Osteoblast (primary cell): ENCODE measurements around the gene NOTCH4. TPM values are rescaled to one million over a fixed set of nuclear protein-coding genes. Genes with fewer than 3 reads are reported as not detected.

Experiments
- DNase-seq: peaks from one replicate; pipeline ENCODE4 v3.0.0; 2011; ENCODE audit warnings: low spot score, mixed read lengths; ENCODE audit not compliant: insufficient read length; ENCODE audit errors: missing footprints
- H2AFZ ChIP-seq: 2 replicates; pipeline ENCODE4 v1.6.0; 2011; ENCODE audit warnings: mild to moderate bottlenecking, low read length
- H3K27ac ChIP-seq: 2 replicates; pipeline ENCODE4 v1.5.1; 2011; ENCODE audit warnings: mild to moderate bottlenecking, low read depth, low read length, moderate library complexity
- H3K27me3 ChIP-seq: 2 replicates; pipeline ENCODE4 v1.6.0; 2012; ENCODE audit warnings: mild to moderate bottlenecking, control low read depth, inconsistent platforms, low read length, moderate library complexity; ENCODE audit not compliant: insufficient read depth
- H3K36me3 ChIP-seq: 2 replicates; pipeline ENCODE4 v1.5.1; 2011; ENCODE audit warnings: mild to moderate bottlenecking, low read length, control low read depth, moderate library complexity; ENCODE audit not compliant: insufficient read depth
- H3K4me1 ChIP-seq: 2 replicates; pipeline ENCODE4 v1.5.1; 2011; ENCODE audit warnings: mild to moderate bottlenecking, low read length, control low read depth, moderate library complexity; ENCODE audit not compliant: insufficient read depth
- H3K4me2 ChIP-seq: 2 replicates; pipeline ENCODE4 v1.6.0; 2011; ENCODE audit warnings: mild to moderate bottlenecking, low read length; ENCODE audit not compliant: insufficient read depth
- H3K4me3 ChIP-seq: fragments of 200-600 bp; sonication (generic); 3 replicates; pipeline ENCODE4 v1.5.1; 2012; ENCODE audit warnings: mild to moderate bottlenecking, low read length, inconsistent platforms; ENCODE audit not compliant: insufficient read depth
- H3K79me2 ChIP-seq: 2 replicates; pipeline ENCODE4 v1.6.0; 2012; ENCODE audit warnings: mild to moderate bottlenecking, low read length, control low read depth, inconsistent platforms; ENCODE audit not compliant: insufficient read depth
- H3K9me3 ChIP-seq: 2 replicates; pipeline ENCODE4 v1.5.1; 2011; ENCODE audit warnings: low read depth, low read length, control low read depth
- H4K20me1 ChIP-seq: 2 replicates; pipeline ENCODE4 v1.6.0; 2012; ENCODE audit warnings: mild to moderate bottlenecking, low read length, control low read depth; ENCODE audit not compliant: insufficient read depth
- total RNA-seq: library from RNA; depleted of rRNA; stranded (reverse); fragments of >200 nt; gene quantifications from 2 replicates; pipeline ENCODE4 v1.2.3, GENCODE V29; 2012
- TF ChIP-seq, protein P1 (sequence below): IDR thresholded peaks from 2 replicates; pipeline ENCODE4 v1.5.1; 2011; ENCODE audit warnings: mild to moderate bottlenecking, low read depth, low read length, moderate library complexity; ENCODE audit errors: extremely low read depth

The NOTCH4 gene
- total RNA-seq, 1 donor, result 1.1 TPM

DNA sequence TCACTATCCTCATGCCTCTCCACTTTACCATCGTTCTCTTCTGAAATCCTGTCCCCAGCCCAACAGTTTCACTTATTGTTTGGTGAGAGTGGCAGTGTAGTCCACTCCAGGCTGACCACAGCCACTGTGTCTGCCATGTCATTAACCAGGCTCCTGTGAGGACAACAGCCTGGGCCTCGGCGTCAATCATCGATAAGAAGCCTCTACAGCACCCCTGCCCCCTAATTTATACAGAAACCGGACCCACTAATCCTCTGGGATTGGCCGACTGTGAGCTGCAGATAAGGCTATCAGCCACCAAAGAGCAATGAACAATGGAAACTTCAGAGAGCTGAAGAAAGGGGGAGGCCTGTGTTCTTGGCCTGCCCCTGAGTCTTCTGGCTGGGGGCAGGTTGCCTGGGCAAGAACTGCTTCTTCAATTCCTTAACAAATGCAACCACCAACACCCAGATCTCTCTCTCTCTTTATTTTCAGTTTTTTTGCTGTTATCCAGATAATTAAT, 56.1 kb downstream of the NOTCH4 start:
- H3K27ac ChIP-seq, result no peak overlapping the region
- H3K4me3 ChIP-seq, result no peak overlapping the region
- peaks cover 9% of the 10 kb centered on the region for H3K79me2 ChIP-seq
- peaks cover 6% of the 10 kb centered on the region for H3K4me1 ChIP-seq
- TF ChIP-seq, protein P1, sequence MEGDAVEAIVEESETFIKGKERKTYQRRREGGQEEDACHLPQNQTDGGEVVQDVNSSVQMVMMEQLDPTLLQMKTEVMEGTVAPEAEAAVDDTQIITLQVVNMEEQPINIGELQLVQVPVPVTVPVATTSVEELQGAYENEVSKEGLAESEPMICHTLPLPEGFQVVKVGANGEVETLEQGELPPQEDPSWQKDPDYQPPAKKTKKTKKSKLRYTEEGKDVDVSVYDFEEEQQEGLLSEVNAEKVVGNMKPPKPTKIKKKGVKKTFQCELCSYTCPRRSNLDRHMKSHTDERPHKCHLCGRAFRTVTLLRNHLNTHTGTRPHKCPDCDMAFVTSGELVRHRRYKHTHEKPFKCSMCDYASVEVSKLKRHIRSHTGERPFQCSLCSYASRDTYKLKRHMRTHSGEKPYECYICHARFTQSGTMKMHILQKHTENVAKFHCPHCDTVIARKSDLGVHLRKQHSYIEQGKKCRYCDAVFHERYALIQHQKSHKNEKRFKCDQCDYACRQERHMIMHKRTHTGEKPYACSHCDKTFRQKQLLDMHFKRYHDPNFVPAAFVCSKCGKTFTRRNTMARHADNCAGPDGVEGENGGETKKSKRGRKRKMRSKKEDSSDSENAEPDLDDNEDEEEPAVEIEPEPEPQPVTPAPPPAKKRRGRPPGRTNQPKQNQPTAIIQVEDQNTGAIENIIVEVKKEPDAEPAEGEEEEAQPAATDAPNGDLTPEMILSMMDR, result no peak
- peaks cover 2% of the 10 kb centered on the region for H4K20me1 ChIP-seq
- no peaks in the 10 kb centered on the region for H3K9me3 ChIP-seq
- no peak overlapping the region for H3K4me2 ChIP-seq
- peak; percentile 70 for DNase-seq
- no peak overlapping the region for H2AFZ ChIP-seq
- no peaks in the 10 kb centered on the region for H3K27me3 ChIP-seq
- peaks cover 38% of the 10 kb centered on the region for H3K36me3 ChIP-seq

DNA sequence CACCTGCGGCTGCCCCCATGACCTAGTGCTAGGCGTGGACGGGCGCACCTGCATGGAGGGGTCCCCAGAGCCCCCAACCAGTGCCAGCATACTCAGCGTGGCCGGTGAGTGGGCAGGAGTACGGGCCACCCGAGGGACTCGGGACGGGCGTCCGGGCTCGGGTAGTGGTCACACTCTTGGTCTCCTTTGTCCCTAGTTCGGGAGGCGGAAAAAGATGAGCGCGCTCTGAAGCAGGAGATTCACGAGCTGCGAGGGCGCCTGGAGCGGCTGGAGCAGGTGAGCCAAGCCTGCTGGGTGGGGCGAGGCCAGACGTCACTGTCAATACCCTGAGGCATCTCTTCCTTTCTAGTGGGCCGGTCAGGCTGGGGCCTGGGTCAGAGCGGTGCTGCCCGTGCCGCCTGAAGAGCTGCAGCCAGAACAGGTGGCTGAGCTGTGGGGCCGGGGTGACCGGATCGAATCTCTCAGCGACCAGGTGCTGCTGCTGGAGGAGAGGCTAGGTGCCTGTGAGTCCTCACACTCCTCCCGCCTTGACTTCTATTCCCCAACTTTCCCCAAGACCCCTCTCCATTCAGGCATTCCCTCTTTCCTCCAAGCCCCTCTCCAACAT, 56.6 kb downstream of the NOTCH4 start:
- H3K36me3 ChIP-seq, result peaks cover 42% of the 10 kb centered on the region
- peaks cover 3% of the 10 kb centered on the region for H3K79me2 ChIP-seq
- peaks cover 2% of the 10 kb centered on the region for H4K20me1 ChIP-seq
- peak; percentile 58 for DNase-seq
- H3K9me3 ChIP-seq, result no peaks in the 10 kb centered on the region
- H2AFZ ChIP-seq, result no peak overlapping the region
- no peaks in the 10 kb centered on the region for H3K27me3 ChIP-seq
- no peak overlapping the region for H3K4me2 ChIP-seq
- no peak overlapping the region for H3K27ac ChIP-seq
- TF ChIP-seq, protein P1, result no peak
- H3K4me3 ChIP-seq, result no peak overlapping the region
- peaks cover 6% of the 10 kb centered on the region for H3K4me1 ChIP-seq

DNA sequence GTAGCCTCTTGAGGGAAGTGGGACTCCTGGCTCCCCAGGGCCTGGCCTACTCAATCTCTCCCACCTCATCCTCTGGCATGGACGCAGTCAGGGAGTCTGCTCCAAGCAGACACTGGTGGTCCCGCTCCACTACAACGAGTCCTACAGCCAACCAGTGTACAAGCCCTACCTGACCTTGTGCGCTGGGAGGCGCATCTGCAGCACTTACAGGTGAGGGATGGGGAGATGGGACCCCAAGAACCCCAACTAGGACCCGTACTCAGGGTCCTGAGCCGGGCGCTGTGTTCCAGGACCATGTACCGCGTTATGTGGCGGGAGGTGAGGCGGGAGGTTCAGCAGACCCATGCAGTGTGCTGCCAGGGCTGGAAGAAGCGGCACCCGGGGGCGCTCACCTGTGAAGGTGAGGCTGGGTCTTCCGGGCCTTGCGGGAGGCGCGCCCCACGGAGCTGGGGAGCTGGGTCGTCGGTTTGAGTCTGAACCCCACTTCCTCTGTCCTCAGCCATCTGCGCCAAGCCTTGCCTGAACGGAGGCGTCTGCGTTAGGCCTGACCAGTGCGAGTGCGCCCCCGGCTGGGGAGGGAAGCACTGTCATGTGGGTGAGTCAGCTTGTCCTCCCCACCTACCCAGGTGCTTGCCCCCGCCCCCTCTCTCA, 57.3 kb downstream of the NOTCH4 start:
- Histone ChIP-seq H3K4me1 (peaks cover 6% of the 10 kb centered on the region), H3K27ac (no peak overlapping the region), H3K79me2 (peaks cover 3% of the 10 kb centered on the region), H3K4me2 (no peak overlapping the region), H3K27me3 (no peaks in the 10 kb centered on the region), H4K20me1 (peaks cover 2% of the 10 kb centered on the region), H3K4me3 (no peak overlapping the region), H3K36me3 (peaks cover 42% of the 10 kb centered on the region), H3K9me3 (no peaks in the 10 kb centered on the region), H2AFZ (no peak overlapping the region)
- TF ChIP-seq, protein P1, result no peak
- DNase-seq, result peak; percentile 69

DNA sequence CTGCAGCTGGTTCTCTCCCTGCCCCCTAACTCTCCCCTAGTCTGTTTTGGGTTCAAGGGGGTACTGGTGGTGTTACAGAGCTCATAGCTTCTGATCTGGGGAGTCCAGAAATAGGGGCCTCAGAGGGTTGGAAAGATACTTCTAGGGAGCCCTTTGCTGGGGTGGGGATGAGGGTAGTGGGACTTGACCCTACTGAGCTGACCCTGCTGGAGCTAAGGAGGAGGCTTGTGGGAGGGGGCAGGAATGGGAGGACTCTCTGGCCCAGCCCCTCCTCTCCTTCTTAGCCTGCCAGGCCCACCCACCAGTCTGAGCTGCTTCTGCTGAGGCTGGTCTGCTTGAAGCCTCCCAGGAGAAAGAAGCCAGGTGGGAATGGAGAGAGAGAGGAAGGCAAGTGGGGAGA, 59.6 kb downstream of the NOTCH4 start, which contains the start of gene EGFL8:
TSS of gene EGFL8 (plus strand) at position 301 of the 400 bp plus-strand sequence. CDS start 1,571 bp downstream, outside the sequence.
- H3K36me3 ChIP-seq, result peaks cover 25% of the 10 kb centered on the region
- TF ChIP-seq, protein P1, result no peak
- H2AFZ ChIP-seq, result no peak within 1 kb of the TSS
- no peak within 1 kb of the TSS for H3K4me2 ChIP-seq
- DNase-seq, result peak; percentile 79
- no peaks in the 10 kb centered on the region for H4K20me1 ChIP-seq
- H3K27ac ChIP-seq, result no peak within 1 kb of the TSS
- H3K4me1 ChIP-seq, result peaks cover 6% of the 10 kb centered on the region
- no peaks in the 10 kb centered on the region for H3K27me3 ChIP-seq
- H3K79me2 ChIP-seq, result no peaks in the 10 kb centered on the region
- no peaks in the 10 kb centered on the region for H3K9me3 ChIP-seq
- no peak within 1 kb of the TSS for H3K4me3 ChIP-seq
